Central memory CD4-positive, alpha-beta T cell (primary cell): ENCODE results near the gene GOT2.
A peak's percentile ranks its signal among the peaks of the same experiment; 100 is the strongest.
"Not testable (repeated sequence)": the region's sequence is repeated elsewhere in the genome, so short reads cannot be mapped to it uniquely, and the experiment has no call there.

ENCODE experiments used
- DNase-seq: peaks from one replicate; pipeline ENCODE4 v3.0.0; 2022
- total RNA-seq, 3 experiments: gene quantifications; one replicate each; lab custom pipeline; 2026; lab: John Stamatoyannopoulos, UW

Gene GOT2
- total RNA-seq, result 25.1 to 144 (median 51.9) reads per million in 3 experiments

GRCh38 chr16:58733671-58734458 is at the start of gene GOT2:
TSS of gene GOT2 (minus strand) at chr16:58734316. CDS start at chr16:58734228, 88 bp downstream.
- DNase-seq, result peak; percentile 71

- not testable (repeated sequence) for DNase-seq
Observed at GRCh38 chr16:58779291-58779690, 45.2 kb upstream of the GOT2 start.

- no peak for DNase-seq
Observed at GRCh38 chr16:58773870-58774269, 39.8 kb upstream of the GOT2 start.

GRCh38 chr16:58768145-58768544 is 34.0 kb upstream of the GOT2 start:
- DNase-seq, result no peak

GRCh38 chr16:58767581-58767980 is 33.5 kb upstream of the GOT2 start:
- DNase-seq, result no peak

GRCh38 chr16:58756650-58757332 is 22.7 kb upstream of the GOT2 start:
- no peak for DNase-seq

GRCh38 chr16:58755989-58756649 is 22.0 kb upstream of the GOT2 start:
- peak; percentile 70 for DNase-seq

- DNase-seq, result no peak
Observed at GRCh38 chr16:58753711-58754134, 19.6 kb upstream of the GOT2 start.

- DNase-seq, result no peak
Observed at GRCh38 chr16:58744497-58744896, 10.4 kb upstream of the GOT2 start.

- no peak for DNase-seq
Observed at GRCh38 chr16:58741976-58742375, 7.9 kb upstream of the GOT2 start.

GRCh38 chr16:58741166-58741565 is 7.0 kb upstream of the GOT2 start:
- no peak for DNase-seq

GRCh38 chr16:58738672-58739296 is 4.7 kb upstream of the GOT2 start:
- no peak for DNase-seq

GRCh38 chr16:58736341-58736740 is 2.2 kb upstream of the GOT2 start:
- not testable (repeated sequence) for DNase-seq

GRCh38 chr16:58734459-58734787 is 307 bp upstream of the GOT2 start:
- DNase-seq, result no peak

GRCh38 chr16:58733248-58733670 is 857 bp downstream of the GOT2 start:
- no peak for DNase-seq

GRCh38 chr16:58732545-58733247 is 1.4 kb downstream of the GOT2 start:
- DNase-seq, result no peak

- DNase-seq, result no peak
Observed at GRCh38 chr16:58730724-58731370, 3.3 kb downstream of the GOT2 start.

GRCh38 chr16:58727796-58728568 is 6.1 kb downstream of the GOT2 start:
- DNase-seq, result no peak

GRCh38 chr16:58727028-58727781 is 6.9 kb downstream of the GOT2 start:
- no peak for DNase-seq

GRCh38 chr16:58723109-58723508 is 11.0 kb downstream of the GOT2 start:
- DNase-seq, result no peak
